HCT116 (cell line): ENCODE measurements around the gene CA10. TPM values are rescaled to one million over a fixed set of nuclear protein-coding genes. Genes with fewer than 3 reads are reported as not detected.

Experiments used
- ATAC-seq: fragments of 200-7000 bp; cut with Tn5 transposase; 2 replicates; pipeline ENCODE4 v1.9.1; 2020; ENCODE audit warnings: mild to moderate bottlenecking, moderate library complexity
- BruUV-seq: library from RNA; stranded (reverse); fragments of 400-500 nt; replicated peaks from 2 replicates; lab custom pipeline; 2021; lab: Mats Ljungman, UMichigan
- CTCF ChIA-PET: fragments of 300-600 bp; sonication (Branson Sonifier 250); formaldehyde crosslinking; loops from one replicate; lab custom pipeline; 2021; ENCODE audit warnings: antibody characterized with exemption; lab: Charles Lee
- POLR2A ChIA-PET: fragments of 300-600, 350-600 bp; sonication (Branson Sonifier 250); formaldehyde crosslinking; loops from one replicate; lab custom pipeline; 2021; ENCODE audit warnings: antibody characterized with exemption; lab: Charles Lee
- RAD21 ChIA-PET, 2 experiments: fragments of 300-600 bp; sonication (Branson Sonifier 250); formaldehyde crosslinking; loops; one replicate each; lab custom pipeline; 2023; ENCODE audit warnings: low total read pairs in 2 of 2; ENCODE audit not compliant: uncharacterized antibody in 2 of 2, unreplicated experiment in 2 of 2, low non-redundant PET in 1 of 2; lab: Charles Lee
- DNase-seq: peaks from one replicate; pipeline ENCODE4 v3.0.0-alpha.2; 2010; ENCODE audit warnings: low read depth, low spot score
- H2AFZ ChIP-seq: fragments of 200-600 bp; shearing (Covaris generic), sonication (generic); 2 replicates; pipeline ENCODE4 v1.6.1; 2017; ENCODE audit warnings: low read depth, mixed run types, mixed read lengths, antibody characterized with exemption, low read length; ENCODE audit not compliant: poor library complexity, severe bottlenecking
- H3K27ac ChIP-seq: 2 replicates; pipeline ENCODE4 v1.5.1; 2012; ENCODE audit warnings: low read depth, low read length
- H3K27me3 ChIP-seq: fragments of 200-600 bp; sonication (generic); 2 replicates; pipeline ENCODE4 v1.6.1; 2016; ENCODE audit warnings: mixed run types, low read length, mixed read lengths; ENCODE audit not compliant: insufficient read depth
- H3K36me3 ChIP-seq, 2 experiments: fragments of 200-500 bp in 1 of 2; fragments of 200-600 bp in 1 of 2; sonication (Bioruptor generic) in 1 of 2; sonication (generic) in 1 of 2; 2 replicates each; pipeline versions ENCODE4 v1.5.1 to v1.6.1; 2014 to 2016; ENCODE audit warnings: low read length in 2 of 2, inconsistent platforms in 1 of 2, mixed read lengths in 1 of 2, mixed run types in 1 of 2; ENCODE audit not compliant: insufficient read depth in 2 of 2, control insufficient read depth in 1 of 2
- H3K4me1 ChIP-seq, 2 experiments: fragments of 200-600 bp in 1 of 2; sonication (generic) in 1 of 2; 2 replicates each; pipeline versions ENCODE4 v1.5.1 to v1.6.1; 2012 to 2017; ENCODE audit warnings: low read length in 2 of 2, inconsistent platforms in 1 of 2, mild to moderate bottlenecking in 1 of 2, mixed read lengths in 1 of 2, mixed run types in 1 of 2, moderate library complexity in 1 of 2; ENCODE audit not compliant: insufficient read depth in 2 of 2, control insufficient read depth in 1 of 2
- H3K4me2 ChIP-seq: fragments of 200-600 bp; sonication (generic); 2 replicates; pipeline ENCODE4 v1.6.1; 2017; ENCODE audit warnings: mixed run types, low read length, mixed read lengths
- H3K4me3 ChIP-seq, 2 experiments: fragments of 200-600 bp in 1 of 2; sonication (generic) in 1 of 2; replicated peaks in 1 of 2; 2 replicates each; pipeline ENCODE4 v1.5.1; 2011 to 2016; ENCODE audit warnings: low read length in 2 of 2, control low read depth in 1 of 2, low read depth in 1 of 2, mild to moderate bottlenecking in 1 of 2, mixed read lengths in 1 of 2, mixed run types in 1 of 2
- H3K79me2 ChIP-seq: fragments of 200-600 bp; sonication (generic); 2 replicates; pipeline ENCODE4 v1.6.1; 2017; ENCODE audit warnings: mild to moderate bottlenecking, mixed run types, low read length, moderate library complexity, mixed read lengths; ENCODE audit not compliant: insufficient read depth
- H3K9ac ChIP-seq: fragments of 200-600 bp; sonication (generic); 2 replicates; pipeline ENCODE4 v1.6.1; 2016; ENCODE audit warnings: low read length, mixed read lengths
- H3K9me2 ChIP-seq: fragments of 200-600 bp; sonication (generic), shearing (Covaris generic); 2 replicates; pipeline ENCODE4 v1.6.1; 2017; ENCODE audit warnings: mixed run types, mild to moderate bottlenecking, moderate library complexity; ENCODE audit not compliant: insufficient read depth
- H3K9me3 ChIP-seq, 2 experiments: fragments of 200-500 bp in 1 of 2; fragments of 200-600 bp in 1 of 2; sonication (Bioruptor generic) in 1 of 2; sonication (generic) in 1 of 2; 2 replicates each; pipeline ENCODE4 v1.6.1; 2014 to 2017; ENCODE audit warnings: low read length in 2 of 2, mixed read lengths in 2 of 2, inconsistent platforms in 1 of 2, low read depth in 1 of 2, mild to moderate bottlenecking in 1 of 2, mixed run types in 1 of 2, moderate library complexity in 1 of 2; ENCODE audit not compliant: control insufficient read depth in 1 of 2, insufficient read depth in 1 of 2
- H4K20me1 ChIP-seq: fragments of 200-600 bp; sonication (generic), shearing (Covaris generic); 2 replicates; pipeline ENCODE4 v1.6.1; 2017; ENCODE audit warnings: mixed run types, mild to moderate bottlenecking, moderate library complexity; ENCODE audit not compliant: insufficient read depth
- CBX3 ChIP-seq: IDR thresholded peaks from 2 replicates; pipeline ENCODE4 v1.6.1; 2012; ENCODE audit warnings: low read depth
- CEBPB ChIP-seq: IDR thresholded peaks from 2 replicates; pipeline ENCODE4 v1.6.1; 2012; ENCODE audit warnings: low read depth
- EGR1 ChIP-seq: IDR thresholded peaks from 2 replicates; pipeline ENCODE4 v1.6.1; 2012; ENCODE audit warnings: low read depth
- ELF1 ChIP-seq: IDR thresholded peaks from 2 replicates; pipeline ENCODE4 v1.6.1; 2012; ENCODE audit warnings: low read depth, borderline replicate concordance
- EZH2 ChIP-seq: fragments of 200-600 bp; sonication (generic); IDR thresholded peaks from 2 replicates; pipeline ENCODE4 v1.6.1; 2017; ENCODE audit warnings: antibody characterized with exemption, mixed run types
- EZH2phosphoT487 ChIP-seq: fragments of 200-600 bp; IDR thresholded peaks from 2 replicates; pipeline ENCODE4 v1.6.1; 2018; ENCODE audit warnings: antibody characterized with exemption, borderline replicate concordance
- FOSL1 ChIP-seq: IDR thresholded peaks from 2 replicates; pipeline ENCODE4 v1.6.1; 2012; ENCODE audit warnings: low read depth
- JUND ChIP-seq: IDR thresholded peaks from 2 replicates; pipeline ENCODE4 v1.6.1; 2012
- POLR2A ChIP-seq: IDR thresholded peaks from 2 replicates; pipeline ENCODE4 v1.7.0; 2011; ENCODE audit warnings: borderline replicate concordance; ENCODE audit not compliant: insufficient read depth, insufficient read length; ENCODE audit errors: extremely low read depth
- RAD21 ChIP-seq: IDR thresholded peaks from 2 replicates; pipeline ENCODE4 v1.6.1; 2012; ENCODE audit warnings: low read depth, mild to moderate bottlenecking
- SIN3A ChIP-seq: IDR thresholded peaks from 2 replicates; pipeline ENCODE4 v1.6.1; 2012; ENCODE audit warnings: low read depth
- YY1 ChIP-seq: IDR thresholded peaks from 2 replicates; pipeline ENCODE4 v1.6.1; 2011; ENCODE audit warnings: low read length, low read depth, moderate library complexity, mild to moderate bottlenecking; ENCODE audit not compliant: insufficient replicate concordance; ENCODE audit errors: extremely low read depth
- ZFX ChIP-seq: fragments of 450-650 bp; IDR thresholded peaks from 2 replicates; pipeline ENCODE4 v1.6.1; 2017
- ZNF274 ChIP-seq: fragments of 200-500 bp; sonication (Bioruptor generic); IDR thresholded peaks from 2 replicates; pipeline ENCODE4 v1.6.1; 2014; ENCODE audit warnings: mild to moderate bottlenecking, low read depth, low read length, inconsistent platforms
- intact Hi-C: fragments of 100-400 bp; cut with micrococcal nuclease; formaldehyde crosslinking; loops from 2 replicates; pipeline ENCODE4 v1.10.0; 2022
- total RNA-seq: library from RNA; stranded (reverse); gene quantifications from one replicate; pipeline ENCODE4 v1.2.1, GENCODE V29; 2021; ENCODE audit not compliant: unreplicated experiment
- TF ChIP-seq, protein P1 (sequence below): IDR thresholded peaks from 2 replicates; pipeline ENCODE4 v1.6.1; 2012; ENCODE audit warnings: low read depth
- TF ChIP-seq, protein P2 (sequence below): IDR thresholded peaks from 2 replicates; pipeline ENCODE4 v1.6.1; 2012
- TF ChIP-seq, protein P3 (sequence below): IDR thresholded peaks from 2 replicates; pipeline ENCODE4 v1.6.1; 2012
- TF ChIP-seq, protein P4 (sequence below), 3 experiments: fragments of 200-600 bp in 1 of 3; sonication (generic) in 1 of 3; IDR thresholded peaks in 2 of 3; conservative IDR thresholded peaks in 1 of 3; 2 replicates each; pipeline ENCODE4 v1.5.1; 2012 to 2017; ENCODE audit warnings: low read depth in 2 of 3, low read length in 2 of 3, antibody characterized with exemption in 1 of 3, borderline replicate concordance in 1 of 3, control low read depth in 1 of 3, mild to moderate bottlenecking in 1 of 3, mixed read lengths in 1 of 3, mixed run types in 1 of 3, moderate library complexity in 1 of 3; ENCODE audit not compliant: insufficient read depth in 1 of 3

Gene CA10
- total RNA-seq, 1 experiment from 2014 or later = not detected

DNA sequence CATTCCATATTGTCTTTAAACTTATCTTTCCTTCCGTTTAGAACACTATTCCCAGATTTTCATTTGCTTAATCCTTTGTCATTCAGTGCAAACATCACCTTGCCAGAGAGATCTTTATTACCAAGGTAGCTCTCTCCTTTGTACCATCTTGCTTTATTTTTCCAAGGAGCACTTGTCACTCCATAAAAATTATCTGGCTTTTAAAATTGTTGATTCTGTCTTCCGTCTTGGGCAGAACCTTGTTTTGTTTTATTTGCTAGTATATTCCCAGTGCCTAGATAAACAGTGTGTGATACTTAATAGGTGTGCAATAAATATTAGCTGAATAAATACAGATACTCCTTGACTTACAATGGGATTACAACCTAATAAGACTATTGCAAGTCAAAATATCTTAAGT lies 570.5 kb downstream of the CA10 start:
- no peaks in the 10 kb centered on the region for H4K20me1 ChIP-seq
- no peak overlapping the region for H3K4me3 ChIP-seq
- no peak overlapping the region for H3K4me2 ChIP-seq
- DNase-seq = no peak
- H3K9ac ChIP-seq = no peak overlapping the region
- no peaks in the 10 kb centered on the region for H3K4me1 ChIP-seq
- no peaks in the 10 kb centered on the region for H3K9me2 ChIP-seq
- H3K79me2 ChIP-seq = no peaks in the 10 kb centered on the region
- intact Hi-C loops = no loop called here
- TF ChIP-seq, protein P1, sequence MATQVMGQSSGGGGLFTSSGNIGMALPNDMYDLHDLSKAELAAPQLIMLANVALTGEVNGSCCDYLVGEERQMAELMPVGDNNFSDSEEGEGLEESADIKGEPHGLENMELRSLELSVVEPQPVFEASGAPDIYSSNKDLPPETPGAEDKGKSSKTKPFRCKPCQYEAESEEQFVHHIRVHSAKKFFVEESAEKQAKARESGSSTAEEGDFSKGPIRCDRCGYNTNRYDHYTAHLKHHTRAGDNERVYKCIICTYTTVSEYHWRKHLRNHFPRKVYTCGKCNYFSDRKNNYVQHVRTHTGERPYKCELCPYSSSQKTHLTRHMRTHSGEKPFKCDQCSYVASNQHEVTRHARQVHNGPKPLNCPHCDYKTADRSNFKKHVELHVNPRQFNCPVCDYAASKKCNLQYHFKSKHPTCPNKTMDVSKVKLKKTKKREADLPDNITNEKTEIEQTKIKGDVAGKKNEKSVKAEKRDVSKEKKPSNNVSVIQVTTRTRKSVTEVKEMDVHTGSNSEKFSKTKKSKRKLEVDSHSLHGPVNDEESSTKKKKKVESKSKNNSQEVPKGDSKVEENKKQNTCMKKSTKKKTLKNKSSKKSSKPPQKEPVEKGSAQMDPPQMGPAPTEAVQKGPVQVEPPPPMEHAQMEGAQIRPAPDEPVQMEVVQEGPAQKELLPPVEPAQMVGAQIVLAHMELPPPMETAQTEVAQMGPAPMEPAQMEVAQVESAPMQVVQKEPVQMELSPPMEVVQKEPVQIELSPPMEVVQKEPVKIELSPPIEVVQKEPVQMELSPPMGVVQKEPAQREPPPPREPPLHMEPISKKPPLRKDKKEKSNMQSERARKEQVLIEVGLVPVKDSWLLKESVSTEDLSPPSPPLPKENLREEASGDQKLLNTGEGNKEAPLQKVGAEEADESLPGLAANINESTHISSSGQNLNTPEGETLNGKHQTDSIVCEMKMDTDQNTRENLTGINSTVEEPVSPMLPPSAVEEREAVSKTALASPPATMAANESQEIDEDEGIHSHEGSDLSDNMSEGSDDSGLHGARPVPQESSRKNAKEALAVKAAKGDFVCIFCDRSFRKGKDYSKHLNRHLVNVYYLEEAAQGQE = no peak
- TF ChIP-seq ZNF274 (no peak), SIN3A (no peak), CEBPB (no peak), YY1 (no peak), RAD21 (no peak), FOSL1 (no peak), EZH2phosphoT487 (no peak), CBX3 (no peak), JUND (no peak), EZH2 (no peak), POLR2A (no peak), ZFX (no peak), ELF1 (no peak), EGR1 (no peak)
- TF ChIP-seq, protein P2, sequence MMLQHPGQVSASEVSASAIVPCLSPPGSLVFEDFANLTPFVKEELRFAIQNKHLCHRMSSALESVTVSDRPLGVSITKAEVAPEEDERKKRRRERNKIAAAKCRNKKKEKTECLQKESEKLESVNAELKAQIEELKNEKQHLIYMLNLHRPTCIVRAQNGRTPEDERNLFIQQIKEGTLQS = no peak
- TF ChIP-seq, protein P3, sequence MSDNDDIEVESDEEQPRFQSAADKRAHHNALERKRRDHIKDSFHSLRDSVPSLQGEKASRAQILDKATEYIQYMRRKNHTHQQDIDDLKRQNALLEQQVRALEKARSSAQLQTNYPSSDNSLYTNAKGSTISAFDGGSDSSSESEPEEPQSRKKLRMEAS = no peak
- TF ChIP-seq, protein P4, sequence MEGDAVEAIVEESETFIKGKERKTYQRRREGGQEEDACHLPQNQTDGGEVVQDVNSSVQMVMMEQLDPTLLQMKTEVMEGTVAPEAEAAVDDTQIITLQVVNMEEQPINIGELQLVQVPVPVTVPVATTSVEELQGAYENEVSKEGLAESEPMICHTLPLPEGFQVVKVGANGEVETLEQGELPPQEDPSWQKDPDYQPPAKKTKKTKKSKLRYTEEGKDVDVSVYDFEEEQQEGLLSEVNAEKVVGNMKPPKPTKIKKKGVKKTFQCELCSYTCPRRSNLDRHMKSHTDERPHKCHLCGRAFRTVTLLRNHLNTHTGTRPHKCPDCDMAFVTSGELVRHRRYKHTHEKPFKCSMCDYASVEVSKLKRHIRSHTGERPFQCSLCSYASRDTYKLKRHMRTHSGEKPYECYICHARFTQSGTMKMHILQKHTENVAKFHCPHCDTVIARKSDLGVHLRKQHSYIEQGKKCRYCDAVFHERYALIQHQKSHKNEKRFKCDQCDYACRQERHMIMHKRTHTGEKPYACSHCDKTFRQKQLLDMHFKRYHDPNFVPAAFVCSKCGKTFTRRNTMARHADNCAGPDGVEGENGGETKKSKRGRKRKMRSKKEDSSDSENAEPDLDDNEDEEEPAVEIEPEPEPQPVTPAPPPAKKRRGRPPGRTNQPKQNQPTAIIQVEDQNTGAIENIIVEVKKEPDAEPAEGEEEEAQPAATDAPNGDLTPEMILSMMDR (IDR thresholded peaks at IDR 0.05 in 2 of 3, conservative IDR thresholded peaks at IDR 0.05 in 1 of 3; ENCODE audit: borderline replicate concordance in 1 of 3, insufficient read depth in 1 of 3, low read depth in 2 of 3, low read length in 2 of 3) = no peak
- TF ChIP-seq, all 23 proteins: peak for 0
- peaks cover 10% of the 10 kb centered on the region for H3K27me3 ChIP-seq
- ChIA-PET POLR2A (no interaction called here), RAD21 (no interaction called here), CTCF (no interaction called here)
- BruUV-seq = no TSS peak
- no peaks in the 10 kb centered on the region for H3K36me3 ChIP-seq
- no peak overlapping the region for H3K27ac ChIP-seq
- ATAC-seq = no peak
- H2AFZ ChIP-seq = no peak overlapping the region
- no peaks in the 10 kb centered on the region for H3K9me3 ChIP-seq
